ENCODE data around the gene TAF1C.

Gene TAF1C

GRCh38 chr16:84138824-84139627 lies 47.8 kb downstream of the TAF1C start (continued):
- TF ChIP-seq ZNF548 (tag by site-specific recombination; IDR thresholded peaks at IDR 0.05) (no peak), ZNF155 (tag by site-specific recombination; IDR thresholded peaks at IDR 0.05) (no peak), ZFP37 (tag by site-specific recombination; IDR thresholded peaks at IDR 0.05) (no peak), GLI4 (tag by site-specific recombination; IDR thresholded peaks at IDR 0.05) (no peak), ZNF174 (tag by site-specific recombination; IDR thresholded peaks at IDR 0.05) (no peak), ZNF416 (tag by site-specific recombination; IDR thresholded peaks at IDR 0.05) (no peak), ZBTB8A (tag by site-specific recombination; IDR thresholded peaks at IDR 0.05) (no peak), ZFHX2 (tag by site-specific recombination; conservative IDR thresholded peaks at IDR 0.05) (no peak), ZSCAN30 (tag by site-specific recombination; IDR thresholded peaks at IDR 0.05) (no peak), ZBTB20 (tag by site-specific recombination; IDR thresholded peaks at IDR 0.05) (peak; percentile 18; the same call in 1 of the 2 replicates), ZNF658 (tag by site-specific recombination; IDR thresholded peaks at IDR 0.05) (no peak), ZNF404 (tag by site-specific recombination; IDR thresholded peaks at IDR 0.05) (no peak), AEBP2 (tag by site-specific recombination; IDR thresholded peaks at IDR 0.05; ENCODE audit: borderline replicate concordance) (no peak), ZNF423 (tag by site-specific recombination; IDR thresholded peaks at IDR 0.05) (no peak), ZBTB26 (tag by site-specific recombination; optimal IDR thresholded peaks at IDR 0.05) (no peak), ZNF398 (tag by site-specific recombination; IDR thresholded peaks at IDR 0.05) (peak; percentile 64), HIC1 (tag by site-specific recombination; IDR thresholded peaks at IDR 0.05) (no peak), ZNF175 (tag by site-specific recombination; IDR thresholded peaks at IDR 0.05) (no peak), ZNF184 (tag by site-specific recombination; IDR thresholded peaks at IDR 0.05) (no peak), ZNF785 (tag by site-specific recombination; IDR thresholded peaks at IDR 0.05) (no peak), YY2 (tag by site-specific recombination; IDR thresholded peaks at IDR 0.05) (no peak), ZBTB48 (tag by site-specific recombination; IDR thresholded peaks at IDR 0.05) (no peak), RBAK (tag by site-specific recombination; IDR thresholded peaks at IDR 0.05) (no peak), MEIS1 (CRISPR knock-in tag; IDR thresholded peaks at IDR 0.05; ENCODE audit: borderline replicate concordance) (no peak), ZNF558 (tag by site-specific recombination; IDR thresholded peaks at IDR 0.05) (peak; percentile 22; the same call in 1 of the 2 replicates), ZNF623 (tag by site-specific recombination; IDR thresholded peaks at IDR 0.05) (no peak), PRDM6 (tag by site-specific recombination; IDR thresholded peaks at IDR 0.05) (peak; percentile 88), SP3 (tag by site-specific recombination; IDR thresholded peaks at IDR 0.05) (0 out of 2 replicates have a peak, but pooled peaks have one; percentile 14), PBX3 (CRISPR knock-in tag; IDR thresholded peaks at IDR 0.05) (no peak)
